H9 (cell line): Measurements from ENCODE around the gene CSNK1G1. TPM values are rescaled to one million over a fixed set of nuclear protein-coding genes. Genes with fewer than 3 reads are reported as not detected.

Experiments
- DNase-seq: peaks from one replicate; pipeline ENCODE4 v3.0.0-alpha.2; 2017
- H2AFZ ChIP-seq: one replicate; pipeline ENCODE4 v1.6.1; 2013; ENCODE audit warnings: mild to moderate bottlenecking, low read length, control low read depth, moderate library complexity
- H2AK5ac ChIP-seq: 2 replicates; pipeline ENCODE4 v1.6.1; 2013; ENCODE audit warnings: low read length, control low read depth, mixed read lengths; ENCODE audit not compliant: insufficient read length
- H2BK120ac ChIP-seq: one replicate; pipeline ENCODE4 v1.6.1; 2013; ENCODE audit warnings: low read depth, mild to moderate bottlenecking, low read length, control low read depth, inconsistent platforms; ENCODE audit not compliant: poor library complexity, severe bottlenecking
- H2BK12ac ChIP-seq: 2 replicates; pipeline ENCODE4 v1.6.1; 2013; ENCODE audit warnings: low read length, control low read depth, mixed read lengths, low read depth; ENCODE audit not compliant: insufficient read length
- H2BK15ac ChIP-seq: 2 replicates; pipeline ENCODE4 v1.6.1; 2013; ENCODE audit warnings: low read depth, low read length, control low read depth
- H2BK20ac ChIP-seq: one replicate; pipeline ENCODE4 v1.6.1; 2013; ENCODE audit warnings: low read depth, mild to moderate bottlenecking, low read length, control low read depth, inconsistent platforms; ENCODE audit not compliant: poor library complexity, severe bottlenecking
- H2BK5ac ChIP-seq: 2 replicates; pipeline ENCODE4 v1.6.1; 2013; ENCODE audit warnings: low read length, control low read depth, mixed read lengths; ENCODE audit not compliant: insufficient read length
- H3K14ac ChIP-seq: 2 replicates; pipeline ENCODE4 v1.6.1; 2013; ENCODE audit warnings: low read length, control low read depth; ENCODE audit not compliant: insufficient read depth
- H3K18ac ChIP-seq: 2 replicates; pipeline ENCODE4 v1.6.1; 2013; ENCODE audit warnings: low read depth, mild to moderate bottlenecking, mixed read lengths, low read length, control low read depth; ENCODE audit not compliant: insufficient read length
- H3K23ac ChIP-seq: 2 replicates; pipeline ENCODE4 v1.6.1; 2013; ENCODE audit warnings: low read length, control low read depth, mixed read lengths, low read depth; ENCODE audit not compliant: insufficient read length
- H3K23me2 ChIP-seq: 2 replicates; pipeline ENCODE4 v1.6.1; 2013; ENCODE audit warnings: low read depth, mild to moderate bottlenecking, mixed read lengths, low read length, control low read depth; ENCODE audit not compliant: insufficient read length, poor library complexity, severe bottlenecking
- H3K27ac ChIP-seq: 2 replicates; pipeline ENCODE4 v1.5.1; 2013; ENCODE audit warnings: low read length, control low read depth, mixed read lengths, low read depth; ENCODE audit not compliant: insufficient read length
- H3K27me3 ChIP-seq: 2 replicates; pipeline ENCODE4 v1.6.1; 2013; ENCODE audit warnings: low read length, control low read depth, inconsistent platforms; ENCODE audit not compliant: insufficient read depth
- H3K4ac ChIP-seq: 2 replicates; pipeline ENCODE4 v1.6.1; 2013; ENCODE audit warnings: low read depth, mild to moderate bottlenecking, control low read depth, inconsistent platforms, low read length, moderate library complexity
- H3K4me1 ChIP-seq: 2 replicates; pipeline ENCODE4 v1.6.1; 2013; ENCODE audit warnings: low read length, control low read depth, inconsistent platforms; ENCODE audit not compliant: insufficient read depth
- H3K4me2 ChIP-seq: 2 replicates; pipeline ENCODE4 v1.6.1; 2013; ENCODE audit warnings: low read length, control low read depth, mixed read lengths; ENCODE audit not compliant: insufficient read length, insufficient read depth
- H3K56ac ChIP-seq: 2 replicates; pipeline ENCODE4 v1.6.1; 2013; ENCODE audit warnings: low read depth, mild to moderate bottlenecking, mixed read lengths, low read length, control low read depth; ENCODE audit not compliant: insufficient read length
- H3K79me1 ChIP-seq: 2 replicates; pipeline ENCODE4 v1.6.1; 2013; ENCODE audit warnings: low read depth, mild to moderate bottlenecking, moderate library complexity, low read length, control low read depth, inconsistent platforms; ENCODE audit not compliant: insufficient read depth, poor library complexity, severe bottlenecking
- H3K79me2 ChIP-seq: 2 replicates; pipeline ENCODE4 v1.6.1; 2013; ENCODE audit warnings: low read length, control low read depth, inconsistent platforms; ENCODE audit not compliant: insufficient read depth
- H3K9ac ChIP-seq: 2 replicates; pipeline ENCODE4 v1.6.1; 2013; ENCODE audit warnings: low read length, control low read depth, mixed read lengths; ENCODE audit not compliant: insufficient read length; ENCODE audit errors: extremely low read depth
- H3K9me3 ChIP-seq: one replicate; pipeline ENCODE4 v1.6.1; 2013; ENCODE audit warnings: low read depth, low read length, inconsistent platforms; ENCODE audit not compliant: control insufficient read depth
- H3T11ph ChIP-seq: one replicate; pipeline ENCODE4 v1.6.1; 2013; ENCODE audit warnings: mild to moderate bottlenecking, low read length, control low read depth, inconsistent platforms
- H4K20me1 ChIP-seq: one replicate; pipeline ENCODE4 v1.6.1; 2013; ENCODE audit not compliant: control insufficient read depth, insufficient read length, insufficient read depth
- H4K5ac ChIP-seq: 2 replicates; pipeline ENCODE4 v1.6.1; 2013; ENCODE audit warnings: low read depth, mild to moderate bottlenecking, mixed read lengths, low read length, control low read depth; ENCODE audit not compliant: insufficient read length
- H4K8ac ChIP-seq: replicated peaks from 2 replicates; pipeline ENCODE4 v1.6.1; 2013; ENCODE audit warnings: low read length, control low read depth, mixed read lengths, low read depth; ENCODE audit not compliant: insufficient read length
- H4K91ac ChIP-seq: 2 replicates; pipeline ENCODE4 v1.6.1; 2013; ENCODE audit warnings: low read depth, mild to moderate bottlenecking, moderate library complexity, mixed read lengths, low read length, control low read depth; ENCODE audit not compliant: insufficient read length
- H3K27ac Mint-ChIP-seq, 3 experiments: 2 replicates in 2 of 3; 3 replicates in 1 of 3; pipeline ENCODE4 v1.8.0; 2020 to 2021; ENCODE audit warnings: mixed read lengths in 3 of 3, mild to moderate bottlenecking in 1 of 3, moderate library complexity in 1 of 3
- H3K27me3 Mint-ChIP-seq: 2 replicates; pipeline ENCODE4 v1.8.0; 2021; ENCODE audit warnings: low read depth, mild to moderate bottlenecking, moderate library complexity, mixed read lengths
- H3K36me3 Mint-ChIP-seq, 3 experiments: 2 replicates in 2 of 3; 3 replicates in 1 of 3; pipeline ENCODE4 v1.8.0; 2020 to 2021; ENCODE audit warnings: low read depth in 3 of 3, mixed read lengths in 3 of 3; ENCODE audit not compliant: insufficient read depth in 1 of 3
- H3K4me1 Mint-ChIP-seq, 2 experiments: 2 replicates each; pipeline ENCODE4 v1.8.0; 2020; ENCODE audit warnings: mixed read lengths in 2 of 2
- H3K4me3 Mint-ChIP-seq, 2 experiments: 2 replicates in 1 of 2; 3 replicates in 1 of 2; pipeline ENCODE4 v1.8.0; 2020 to 2021; ENCODE audit warnings: mild to moderate bottlenecking in 2 of 2, mixed read lengths in 2 of 2, moderate library complexity in 1 of 2
- H3K9me3 Mint-ChIP-seq, 2 experiments: 2 replicates in 1 of 2; 3 replicates in 1 of 2; pipeline ENCODE4 v1.8.0; 2020; ENCODE audit warnings: mild to moderate bottlenecking in 2 of 2, mixed read lengths in 2 of 2, moderate library complexity in 1 of 2
- CTCF ChIP-seq: fragments of 200-600 bp; sonication (generic); conservative IDR thresholded peaks from 3 replicates; pipeline ENCODE4 v1.8.0; 2021; ENCODE audit warnings: antibody characterized with exemption, mild to moderate bottlenecking
- WGBS: extraction: QIAGEN DNeasy Blood & Tissue Kit; methylation state at CpG from one replicate; pipeline ENCODE4 v1.1.7; 2013; ENCODE audit warnings: missing lambda C conversion rate, low lambda C conversion rate, mixed read lengths; ENCODE audit not compliant: insufficient read length; ENCODE audit errors: extremely low coverage; 5-methylcytosine and 5-hydroxymethylcytosine counted together
- total RNA-seq: library from RNA; stranded (reverse); gene quantifications from 2 replicates; pipeline ENCODE4 v1.2.1, GENCODE V29; 2021

Gene CSNK1G1
- total RNA-seq, 1 experiment from 2014 or later, result 17.1 TPM

GRCh38 chr15:64166102-64166890 is 189.7 kb downstream of the CSNK1G1 start:
- H2BK15ac ChIP-seq, result no peak overlapping the region
- no peaks in the 10 kb centered on the region for H4K20me1 ChIP-seq
- H3K4me2 ChIP-seq, result no peak overlapping the region
- H3K27me3 Mint-ChIP-seq, result no peaks in the 10 kb centered on the region
- peaks cover 35% of the 10 kb centered on the region in 2 experiments for H3K4me1 Mint-ChIP-seq
- H3K4me1 ChIP-seq, result no peaks in the 10 kb centered on the region; the same call in 1 of the 2 replicates
- no peak overlapping the region for H3K23ac ChIP-seq
- H2AFZ ChIP-seq, result no peak overlapping the region
- no peak overlapping the region for H3T11ph ChIP-seq
- no peaks in the 10 kb centered on the region; the same call in 1 of the 2 replicates for H3K79me2 ChIP-seq
- no peak overlapping the region for H4K91ac ChIP-seq
- H2BK120ac ChIP-seq, result no peak overlapping the region
- H3K18ac ChIP-seq, result no peak overlapping the region
- TF ChIP-seq CTCF, result no peak
- H3K27me3 ChIP-seq, result no peaks in the 10 kb centered on the region
- H3K27ac ChIP-seq, result no peak overlapping the region
- no CpG with 5 or more reads among the region's 5 CpGs for WGBS
- no peak overlapping the region for H3K27ac Mint-ChIP-seq
- no peak overlapping the region for H2BK12ac ChIP-seq
- H3K4ac ChIP-seq, result no peak overlapping the region
- no peak overlapping the region for H2BK20ac ChIP-seq
- H3K9ac ChIP-seq, result no peak overlapping the region
- H2AK5ac ChIP-seq, result no peak overlapping the region
- H3K23me2 ChIP-seq, result no peaks in the 10 kb centered on the region
- no peak overlapping the region for H2BK5ac ChIP-seq
- H4K5ac ChIP-seq, result no peak overlapping the region
- H3K4me3 Mint-ChIP-seq, result no peak overlapping the region; a peak in 1 of 5 replicates
- peaks cover 7 to 18% (median 8%) of the 10 kb centered on the region in 3 experiments; a peak in 5 of 7 replicates for H3K36me3 Mint-ChIP-seq
- no peak for DNase-seq
- H4K8ac ChIP-seq, result no peak overlapping the region
- H3K9me3 Mint-ChIP-seq, result no peaks in the 10 kb centered on the region; a peak in 1 of 5 replicates
- H3K79me1 ChIP-seq, result no peaks in the 10 kb centered on the region
- no peak overlapping the region for H3K14ac ChIP-seq
- no peak overlapping the region for H3K56ac ChIP-seq
- no peaks in the 10 kb centered on the region for H3K9me3 ChIP-seq
